ENCODE data around the gene MCM6. TPM values are rescaled to one million over a fixed set of nuclear protein-coding genes. Genes with fewer than 3 reads are reported as not detected.

The MCM6 gene
- total RNA-seq, 1 donor from 2014 or later, result 74.4 TPM

DNA sequence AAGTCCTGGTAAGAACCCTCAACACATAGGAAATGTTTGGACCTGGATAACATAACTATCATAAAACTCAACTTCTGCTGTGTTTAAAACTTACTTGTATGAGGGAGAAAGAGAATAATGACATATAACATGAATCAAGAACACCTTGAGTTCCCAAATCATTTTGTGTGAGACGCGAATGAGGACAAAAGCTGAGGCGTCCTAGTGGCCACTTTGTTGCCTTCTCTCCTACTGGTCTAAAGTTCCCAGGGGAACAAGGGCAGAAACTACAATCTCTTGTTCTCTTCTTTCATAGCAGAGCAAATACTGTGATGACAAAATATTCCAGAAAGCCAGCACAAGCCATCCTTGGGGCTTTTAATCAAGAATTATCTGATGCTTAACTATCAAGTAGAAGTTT is 31.0 kb downstream of the MCM6 start:
- Mint-ChIP-seq H3K27me3 (ENCODE audit: insufficient read depth, low read depth) (no peaks in the 10 kb centered on the region), H3K36me3 (peaks cover 45% of the 10 kb centered on the region), H3K9me3 (no peaks in the 10 kb centered on the region), H3K4me1 (no peaks in the 10 kb centered on the region), H3K27ac (no peak overlapping the region), H3K4me3 (no peak overlapping the region)
- Histone ChIP-seq H4K20me1 (ENCODE audit: low read depth) (no peaks in the 10 kb centered on the region), H3F3A (ENCODE audit: low read depth) (peaks cover 14% of the 10 kb centered on the region), H3K36me3 (peaks cover 30% of the 10 kb centered on the region), H2AFZ (replicated peaks) (no peak overlapping the region), H3K4me1 (no peaks in the 10 kb centered on the region), H3K4me2 (no peak overlapping the region), H3K9me3 (ENCODE audit: low read depth) (no peaks in the 10 kb centered on the region), H3K4me3 (no peak overlapping the region), H3K27me3 (no peaks in the 10 kb centered on the region), H3K27ac (no peak overlapping the region), H3K9ac (no peak overlapping the region), H3K79me2 (ENCODE audit: low read depth) (no peaks in the 10 kb centered on the region)
- no peak for DNase-seq (ENCODE audit: low spot score)
- TF ChIP-seq EZH2 (IDR thresholded peaks at IDR 0.05) (no peak), EZH2phosphoT487 (IDR thresholded peaks at IDR 0.05) (no peak)
- TF ChIP-seq, protein P1, sequence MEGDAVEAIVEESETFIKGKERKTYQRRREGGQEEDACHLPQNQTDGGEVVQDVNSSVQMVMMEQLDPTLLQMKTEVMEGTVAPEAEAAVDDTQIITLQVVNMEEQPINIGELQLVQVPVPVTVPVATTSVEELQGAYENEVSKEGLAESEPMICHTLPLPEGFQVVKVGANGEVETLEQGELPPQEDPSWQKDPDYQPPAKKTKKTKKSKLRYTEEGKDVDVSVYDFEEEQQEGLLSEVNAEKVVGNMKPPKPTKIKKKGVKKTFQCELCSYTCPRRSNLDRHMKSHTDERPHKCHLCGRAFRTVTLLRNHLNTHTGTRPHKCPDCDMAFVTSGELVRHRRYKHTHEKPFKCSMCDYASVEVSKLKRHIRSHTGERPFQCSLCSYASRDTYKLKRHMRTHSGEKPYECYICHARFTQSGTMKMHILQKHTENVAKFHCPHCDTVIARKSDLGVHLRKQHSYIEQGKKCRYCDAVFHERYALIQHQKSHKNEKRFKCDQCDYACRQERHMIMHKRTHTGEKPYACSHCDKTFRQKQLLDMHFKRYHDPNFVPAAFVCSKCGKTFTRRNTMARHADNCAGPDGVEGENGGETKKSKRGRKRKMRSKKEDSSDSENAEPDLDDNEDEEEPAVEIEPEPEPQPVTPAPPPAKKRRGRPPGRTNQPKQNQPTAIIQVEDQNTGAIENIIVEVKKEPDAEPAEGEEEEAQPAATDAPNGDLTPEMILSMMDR (IDR thresholded peaks at IDR 0.05), result peak; percentile 18

DNA sequence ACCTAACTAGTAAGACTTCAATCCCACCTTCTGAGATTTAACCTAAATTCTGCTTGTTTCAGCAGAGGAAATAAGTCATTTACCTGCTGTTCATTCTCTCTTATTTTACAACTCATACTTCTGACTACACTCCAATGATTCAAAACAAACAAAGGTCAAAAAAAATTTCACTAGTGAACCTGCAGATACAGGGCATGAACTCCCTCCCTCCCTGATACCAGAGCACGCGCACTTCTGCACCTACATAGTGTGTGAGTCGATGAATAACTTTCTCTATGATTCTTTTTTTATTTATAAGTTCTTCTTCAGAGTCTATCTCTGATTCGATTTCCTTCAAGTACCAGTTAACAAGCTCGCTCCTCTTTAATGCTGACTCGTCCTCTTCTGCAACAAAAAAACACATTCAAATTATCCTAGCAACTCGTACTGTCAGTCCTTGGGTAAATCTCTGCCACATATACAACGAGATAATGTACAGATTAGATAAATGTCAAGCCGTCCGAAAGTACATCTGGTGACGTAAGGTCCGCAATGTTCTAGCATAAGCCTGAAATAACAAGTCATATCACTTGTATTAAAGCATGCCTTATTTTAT is 31.8 kb downstream of the MCM6 start:
- no peak overlapping the region for H3K4me3 Mint-ChIP-seq
- H3K27me3 Mint-ChIP-seq (ENCODE audit: insufficient read depth, low read depth), result no peaks in the 10 kb centered on the region
- Histone ChIP-seq H3K4me2 (no peak overlapping the region), H3K79me2 (ENCODE audit: low read depth) (no peaks in the 10 kb centered on the region), H3K9ac (no peak overlapping the region), H3K27me3 (no peaks in the 10 kb centered on the region), H3K4me1 (no peaks in the 10 kb centered on the region), H4K20me1 (ENCODE audit: low read depth) (no peaks in the 10 kb centered on the region), H3K9me3 (ENCODE audit: low read depth) (no peaks in the 10 kb centered on the region), H2AFZ (replicated peaks) (no peak overlapping the region), H3F3A (ENCODE audit: low read depth) (peaks cover 21% of the 10 kb centered on the region), H3K4me3 (no peak overlapping the region), H3K27ac (no peak overlapping the region), H3K36me3 (peaks cover 23% of the 10 kb centered on the region)
- no peaks in the 10 kb centered on the region for H3K9me3 Mint-ChIP-seq
- no peak for DNase-seq (ENCODE audit: low spot score)
- TF ChIP-seq EZH2 (IDR thresholded peaks at IDR 0.05), result no peak
- TF ChIP-seq EZH2phosphoT487 (IDR thresholded peaks at IDR 0.05), result no peak
- TF ChIP-seq, protein P1 (IDR thresholded peaks at IDR 0.05), result no peak
- H3K36me3 Mint-ChIP-seq, result peaks cover 43% of the 10 kb centered on the region
- H3K4me1 Mint-ChIP-seq, result no peaks in the 10 kb centered on the region
- H3K27ac Mint-ChIP-seq, result no peak overlapping the region

DNA sequence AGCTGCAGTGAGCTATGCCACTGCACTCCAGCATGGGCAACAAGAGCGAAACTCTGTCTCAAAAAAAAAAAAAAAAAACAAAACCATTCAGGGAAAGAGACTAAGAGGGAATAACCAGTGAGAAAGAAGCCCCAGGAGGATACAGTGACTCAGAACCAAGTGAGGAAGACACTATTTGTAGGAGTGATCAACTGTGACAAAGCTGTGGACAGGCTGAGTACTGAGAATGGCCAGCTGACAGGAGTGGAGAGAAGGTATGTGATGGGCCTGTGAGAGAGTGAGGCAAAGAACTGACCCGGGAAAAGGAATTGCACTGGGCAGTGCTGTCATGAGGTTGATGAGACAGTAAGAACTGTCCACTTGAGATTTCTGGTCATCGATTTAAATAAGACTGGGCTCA is 32.6 kb downstream of the MCM6 start:
- peaks cover 36% of the 10 kb centered on the region for H3K36me3 Mint-ChIP-seq
- no peak overlapping the region for H3K4me3 ChIP-seq
- no peak for DNase-seq (ENCODE audit: low spot score)
- no peak overlapping the region for H2AFZ ChIP-seq (replicated peaks)
- no peak overlapping the region for H3K27ac Mint-ChIP-seq
- H3K27me3 Mint-ChIP-seq (ENCODE audit: insufficient read depth, low read depth), result no peaks in the 10 kb centered on the region
- no peak overlapping the region for H3K27ac ChIP-seq
- no peaks in the 10 kb centered on the region for H3K4me1 ChIP-seq
- H3K4me3 Mint-ChIP-seq, result no peak overlapping the region
- no peak overlapping the region for H3K4me2 ChIP-seq
- peaks cover 22% of the 10 kb centered on the region for H3K36me3 ChIP-seq
- TF ChIP-seq EZH2 (IDR thresholded peaks at IDR 0.05), result no peak
- TF ChIP-seq EZH2phosphoT487 (IDR thresholded peaks at IDR 0.05), result no peak
- TF ChIP-seq, protein P1 (IDR thresholded peaks at IDR 0.05), result no peak
- no peaks in the 10 kb centered on the region for H3K9me3 Mint-ChIP-seq
- H3K27me3 ChIP-seq, result no peaks in the 10 kb centered on the region
- no peaks in the 10 kb centered on the region for H3K79me2 ChIP-seq (ENCODE audit: low read depth)
- H4K20me1 ChIP-seq (ENCODE audit: low read depth), result no peaks in the 10 kb centered on the region
- H3K9ac ChIP-seq, result no peak overlapping the region
- H3K4me1 Mint-ChIP-seq, result no peaks in the 10 kb centered on the region
- H3K9me3 ChIP-seq (ENCODE audit: low read depth), result no peaks in the 10 kb centered on the region
- peaks cover 26% of the 10 kb centered on the region for H3F3A ChIP-seq (ENCODE audit: low read depth)

Measured in neural progenitor cell (in vitro differentiated cells).